ENCODE results near the gene HOXC9. TPM values are rescaled to one million over a fixed set of nuclear protein-coding genes. Genes with fewer than 3 reads are reported as not detected.

Gene HOXC9
- total and polyA plus RNA-seq, 2 of the 8 experiments (the other 6 are each of a cell fraction or from before 2014, with no cell fraction given): not detected

GRCh38 chr12:54033106-54033979 is 33.4 kb downstream of the HOXC9 start (continued):
- TF ChIP-seq CTBP2 (IDR thresholded peaks at IDR 0.05; ENCODE audit: borderline replicate concordance, insufficient read depth, insufficient read length, low read length): no peak
- TF ChIP-seq CBX8 (IDR thresholded peaks at IDR 0.05; ENCODE audit: borderline replicate concordance, low read depth, low read length): peak; percentile 44; the same call in 1 of the 2 replicates
- TF ChIP-seq TAF1 (IDR thresholded peaks at IDR 0.05; ENCODE audit: low read depth, low read length): no peak
- no peak for TF ChIP-seq POLR2AphosphoS5 (IDR thresholded peaks at IDR 0.05; ENCODE audit: low read depth, low read length)
- peak; percentile 94 for TF ChIP-seq RNF2 (IDR thresholded peaks at IDR 0.05; ENCODE audit: borderline replicate concordance, low read depth, low read length, missing control alignments, poor library complexity, severe bottlenecking)
- TF ChIP-seq ZNF274 (IDR thresholded peaks at IDR 0.05; ENCODE audit: borderline replicate concordance, extremely low read depth, low read length): no peak
- no peak for TF ChIP-seq TEAD4 (IDR thresholded peaks at IDR 0.05; ENCODE audit: low read depth, low read length)
- no peak for TF ChIP-seq GABPA (IDR thresholded peaks at IDR 0.05; ENCODE audit: borderline replicate concordance, insufficient read depth, low read length)
- peak; percentile 75 for TF ChIP-seq SUZ12 (IDR thresholded peaks at IDR 0.05; ENCODE audit: low read length)
